ENCODE measurements around the gene AGMO. TPM values are rescaled to one million over a fixed set of nuclear protein-coding genes. Genes with fewer than 3 reads are reported as not detected.

AGMO gene
- total and polyA plus RNA-seq, 2 of the 8 experiments (the other 6 are each of a cell fraction or from before 2014, with no cell fraction given): 0.22 to 0.45 TPM

DNA sequence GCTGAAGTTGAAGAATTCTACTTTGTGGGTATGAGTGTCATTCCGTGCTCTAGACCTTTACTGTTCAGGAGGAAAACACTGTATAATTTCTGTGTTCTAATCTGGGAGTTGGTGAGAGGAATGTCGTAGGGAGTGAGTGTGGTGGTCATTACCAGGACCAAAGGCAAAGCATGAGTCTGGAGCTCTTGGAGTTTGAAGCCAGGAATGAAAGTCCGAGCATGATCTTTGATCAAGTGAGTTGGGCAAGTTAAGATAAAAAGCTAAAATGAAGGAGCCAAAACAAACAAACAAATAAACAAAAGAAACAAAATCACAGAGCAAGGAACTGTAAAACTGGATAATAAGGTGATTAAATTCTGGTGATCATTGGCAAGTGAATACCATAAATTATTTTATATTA is 161.4 kb downstream of the AGMO start (continued):
- TF ChIP-seq, protein P1, sequence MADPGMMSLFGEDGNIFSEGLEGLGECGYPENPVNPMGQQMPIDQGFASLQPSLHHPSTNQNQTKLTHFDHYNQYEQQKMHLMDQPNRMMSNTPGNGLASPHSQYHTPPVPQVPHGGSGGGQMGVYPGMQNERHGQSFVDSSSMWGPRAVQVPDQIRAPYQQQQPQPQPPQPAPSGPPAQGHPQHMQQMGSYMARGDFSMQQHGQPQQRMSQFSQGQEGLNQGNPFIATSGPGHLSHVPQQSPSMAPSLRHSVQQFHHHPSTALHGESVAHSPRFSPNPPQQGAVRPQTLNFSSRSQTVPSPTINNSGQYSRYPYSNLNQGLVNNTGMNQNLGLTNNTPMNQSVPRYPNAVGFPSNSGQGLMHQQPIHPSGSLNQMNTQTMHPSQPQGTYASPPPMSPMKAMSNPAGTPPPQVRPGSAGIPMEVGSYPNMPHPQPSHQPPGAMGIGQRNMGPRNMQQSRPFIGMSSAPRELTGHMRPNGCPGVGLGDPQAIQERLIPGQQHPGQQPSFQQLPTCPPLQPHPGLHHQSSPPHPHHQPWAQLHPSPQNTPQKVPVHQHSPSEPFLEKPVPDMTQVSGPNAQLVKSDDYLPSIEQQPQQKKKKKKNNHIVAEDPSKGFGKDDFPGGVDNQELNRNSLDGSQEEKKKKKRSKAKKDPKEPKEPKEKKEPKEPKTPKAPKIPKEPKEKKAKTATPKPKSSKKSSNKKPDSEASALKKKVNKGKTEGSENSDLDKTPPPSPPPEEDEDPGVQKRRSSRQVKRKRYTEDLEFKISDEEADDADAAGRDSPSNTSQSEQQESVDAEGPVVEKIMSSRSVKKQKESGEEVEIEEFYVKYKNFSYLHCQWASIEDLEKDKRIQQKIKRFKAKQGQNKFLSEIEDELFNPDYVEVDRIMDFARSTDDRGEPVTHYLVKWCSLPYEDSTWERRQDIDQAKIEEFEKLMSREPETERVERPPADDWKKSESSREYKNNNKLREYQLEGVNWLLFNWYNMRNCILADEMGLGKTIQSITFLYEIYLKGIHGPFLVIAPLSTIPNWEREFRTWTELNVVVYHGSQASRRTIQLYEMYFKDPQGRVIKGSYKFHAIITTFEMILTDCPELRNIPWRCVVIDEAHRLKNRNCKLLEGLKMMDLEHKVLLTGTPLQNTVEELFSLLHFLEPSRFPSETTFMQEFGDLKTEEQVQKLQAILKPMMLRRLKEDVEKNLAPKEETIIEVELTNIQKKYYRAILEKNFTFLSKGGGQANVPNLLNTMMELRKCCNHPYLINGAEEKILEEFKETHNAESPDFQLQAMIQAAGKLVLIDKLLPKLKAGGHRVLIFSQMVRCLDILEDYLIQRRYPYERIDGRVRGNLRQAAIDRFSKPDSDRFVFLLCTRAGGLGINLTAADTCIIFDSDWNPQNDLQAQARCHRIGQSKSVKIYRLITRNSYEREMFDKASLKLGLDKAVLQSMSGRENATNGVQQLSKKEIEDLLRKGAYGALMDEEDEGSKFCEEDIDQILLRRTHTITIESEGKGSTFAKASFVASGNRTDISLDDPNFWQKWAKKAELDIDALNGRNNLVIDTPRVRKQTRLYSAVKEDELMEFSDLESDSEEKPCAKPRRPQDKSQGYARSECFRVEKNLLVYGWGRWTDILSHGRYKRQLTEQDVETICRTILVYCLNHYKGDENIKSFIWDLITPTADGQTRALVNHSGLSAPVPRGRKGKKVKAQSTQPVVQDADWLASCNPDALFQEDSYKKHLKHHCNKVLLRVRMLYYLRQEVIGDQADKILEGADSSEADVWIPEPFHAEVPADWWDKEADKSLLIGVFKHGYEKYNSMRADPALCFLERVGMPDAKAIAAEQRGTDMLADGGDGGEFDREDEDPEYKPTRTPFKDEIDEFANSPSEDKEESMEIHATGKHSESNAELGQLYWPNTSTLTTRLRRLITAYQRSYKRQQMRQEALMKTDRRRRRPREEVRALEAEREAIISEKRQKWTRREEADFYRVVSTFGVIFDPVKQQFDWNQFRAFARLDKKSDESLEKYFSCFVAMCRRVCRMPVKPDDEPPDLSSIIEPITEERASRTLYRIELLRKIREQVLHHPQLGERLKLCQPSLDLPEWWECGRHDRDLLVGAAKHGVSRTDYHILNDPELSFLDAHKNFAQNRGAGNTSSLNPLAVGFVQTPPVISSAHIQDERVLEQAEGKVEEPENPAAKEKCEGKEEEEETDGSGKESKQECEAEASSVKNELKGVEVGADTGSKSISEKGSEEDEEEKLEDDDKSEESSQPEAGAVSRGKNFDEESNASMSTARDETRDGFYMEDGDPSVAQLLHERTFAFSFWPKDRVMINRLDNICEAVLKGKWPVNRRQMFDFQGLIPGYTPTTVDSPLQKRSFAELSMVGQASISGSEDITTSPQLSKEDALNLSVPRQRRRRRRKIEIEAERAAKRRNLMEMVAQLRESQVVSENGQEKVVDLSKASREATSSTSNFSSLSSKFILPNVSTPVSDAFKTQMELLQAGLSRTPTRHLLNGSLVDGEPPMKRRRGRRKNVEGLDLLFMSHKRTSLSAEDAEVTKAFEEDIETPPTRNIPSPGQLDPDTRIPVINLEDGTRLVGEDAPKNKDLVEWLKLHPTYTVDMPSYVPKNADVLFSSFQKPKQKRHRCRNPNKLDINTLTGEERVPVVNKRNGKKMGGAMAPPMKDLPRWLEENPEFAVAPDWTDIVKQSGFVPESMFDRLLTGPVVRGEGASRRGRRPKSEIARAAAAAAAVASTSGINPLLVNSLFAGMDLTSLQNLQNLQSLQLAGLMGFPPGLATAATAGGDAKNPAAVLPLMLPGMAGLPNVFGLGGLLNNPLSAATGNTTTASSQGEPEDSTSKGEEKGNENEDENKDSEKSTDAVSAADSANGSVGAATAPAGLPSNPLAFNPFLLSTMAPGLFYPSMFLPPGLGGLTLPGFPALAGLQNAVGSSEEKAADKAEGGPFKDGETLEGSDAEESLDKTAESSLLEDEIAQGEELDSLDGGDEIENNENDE (IDR thresholded peaks at IDR 0.05; ENCODE audit: insufficient replicate concordance, low read length): no peak
- no peak for TF ChIP-seq SP2 (IDR thresholded peaks at IDR 0.05; ENCODE audit: low read length)
- no peak for TF ChIP-seq HDAC6 (IDR thresholded peaks at IDR 0.05; ENCODE audit: low read depth, low read length)
- no peak for TF ChIP-seq JUN (IDR thresholded peaks at IDR 0.05; ENCODE audit: low read depth, low read length)
- no peak for TF ChIP-seq EP300 (IDR thresholded peaks at IDR 0.05; ENCODE audit: borderline replicate concordance in 1 of 2, low read depth in 2 of 2, low read length in 2 of 2)
- no peak for TF ChIP-seq SIX5 (IDR thresholded peaks at IDR 0.05; ENCODE audit: low read depth, low read length)
- TF ChIP-seq NANOG (IDR thresholded peaks at IDR 0.05; ENCODE audit: insufficient read depth, low read depth, low read length, poor library complexity, severe bottlenecking): no peak
- no peak for TF ChIP-seq POLR2A (IDR thresholded peaks at IDR 0.05; ENCODE audit: control extremely low read depth in 1 of 2, low read depth in 2 of 2, low read length in 2 of 2)
- TF ChIP-seq, protein P2, sequence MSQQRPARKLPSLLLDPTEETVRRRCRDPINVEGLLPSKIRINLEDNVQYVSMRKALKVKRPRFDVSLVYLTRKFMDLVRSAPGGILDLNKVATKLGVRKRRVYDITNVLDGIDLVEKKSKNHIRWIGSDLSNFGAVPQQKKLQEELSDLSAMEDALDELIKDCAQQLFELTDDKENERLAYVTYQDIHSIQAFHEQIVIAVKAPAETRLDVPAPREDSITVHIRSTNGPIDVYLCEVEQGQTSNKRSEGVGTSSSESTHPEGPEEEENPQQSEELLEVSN (IDR thresholded peaks at IDR 0.05): no peak
- no peak for TF ChIP-seq NRF1 (IDR thresholded peaks at IDR 0.05; ENCODE audit: low read depth, low read length)
- TF ChIP-seq EGR1 (IDR thresholded peaks at IDR 0.05; ENCODE audit: borderline replicate concordance, low read depth, low read length): no peak
